Measurements from ENCODE around the gene TAF11L10.

GRCh38 chr5:17625686-17626085 lies 28.1 kb upstream of the TAF11L10 start:
- TF ChIP-seq TAF1 (IDR thresholded peaks at IDR 0.05; ENCODE audit: low read depth): no peak
- no peak for TF ChIP-seq MAX (IDR thresholded peaks at IDR 0.05)
